ENCODE results near the gene MATCAP1. TPM values are rescaled to one million over a fixed set of nuclear protein-coding genes. Genes with fewer than 3 reads are reported as not detected.

The MATCAP1 gene
- polyA plus RNA-seq, 10 donors: 12.5 to 26.5 (median 18.1) TPM

- DNase-seq: no peak
These were observed 25.7 kb downstream of the MATCAP1 start for GRCh38 chr16:67157892-67158635.

GRCh38 chr16:67157106-67157748, 26.5 kb downstream of the MATCAP1 start:
- DNase-seq: no peak

GRCh38 chr16:67156143-67156844, 27.5 kb downstream of the MATCAP1 start:
- DNase-seq: no peak

GRCh38 chr16:67155295-67156142, 28.2 kb downstream of the MATCAP1 start:
- DNase-seq: peak in 2 of 3 donors; percentile 91 to 92

- peak in 1 of 3 donors; percentile 11 for DNase-seq
These were observed 29.0 kb downstream of the MATCAP1 start for GRCh38 chr16:67154578-67155294.

GRCh38 chr16:67151431-67152097, 32.2 kb downstream of the MATCAP1 start:
- DNase-seq: no peak

- DNase-seq: peak; percentile 68 to 96 (median 90)
These were observed 32.8 kb downstream of the MATCAP1 start, which contains the start of gene B3GNT9 for GRCh38 chr16:67150833-67151396. Gene B3GNT9 (minus strand): TSS chr16:67150998. CDS start chr16:67150485, 513 bp downstream.

GRCh38 chr16:67150047-67150832, 33.5 kb downstream of the MATCAP1 start:
- DNase-seq: peak in 2 of 3 donors; percentile 88 to 94

GRCh38 chr16:67149276-67150046, 34.3 kb downstream of the MATCAP1 start:
- DNase-seq: peak in 1 of 3 donors; percentile 40

- peak in 1 of 3 donors; percentile 28 for DNase-seq
These were observed 35.0 kb downstream of the MATCAP1 start for GRCh38 chr16:67148656-67149275.

- no peak for DNase-seq
These were observed 35.5 kb downstream of the MATCAP1 start for GRCh38 chr16:67148221-67148620.

GRCh38 chr16:67147437-67148140, 36.2 kb downstream of the MATCAP1 start:
- DNase-seq: no peak

GRCh38 chr16:67146523-67147357, 37.0 kb downstream of the MATCAP1 start:
- no peak for DNase-seq

GRCh38 chr16:67145746-67146145, 38.0 kb downstream of the MATCAP1 start:
- no peak for DNase-seq

- DNase-seq: no peak
These were observed 38.8 kb downstream of the MATCAP1 start for GRCh38 chr16:67144943-67145342.

- no peak for DNase-seq
These were observed 41.4 kb downstream of the MATCAP1 start for GRCh38 chr16:67142342-67142741.

All from muscle of back (tissue), 11 donors.